IPS-18c (cell line): ENCODE results near the gene PTPN3.
"Not testable (repeated sequence)": the region's sequence is repeated elsewhere in the genome, so short reads cannot be mapped to it uniquely, and the experiment has no call there.

Experiments
- H3K4me3 ChIP-seq: 2 replicates; pipeline ENCODE4 v1.7.0; 2013; ENCODE audit warnings: low read depth, mild to moderate bottlenecking, low read length, moderate library complexity; ENCODE audit not compliant: insufficient read depth
- H3K9me3 ChIP-seq: one replicate; pipeline ENCODE4 v1.6.1; 2013; ENCODE audit warnings: mild to moderate bottlenecking, low read length, moderate library complexity; ENCODE audit not compliant: control insufficient read depth, insufficient read depth

PTPN3 gene

GRCh38 chr9:109510506-109510905 lies 12.4 kb upstream of the PTPN3 start:
- no peaks in the 10 kb centered on the region for H3K9me3 ChIP-seq
- no peak overlapping the region for H3K4me3 ChIP-seq

- not testable (repeated sequence) for H3K9me3 ChIP-seq, H3K4me3 ChIP-seq
Measured at GRCh38 chr9:109510042-109510441, 11.9 kb upstream of the PTPN3 start.

DNA sequence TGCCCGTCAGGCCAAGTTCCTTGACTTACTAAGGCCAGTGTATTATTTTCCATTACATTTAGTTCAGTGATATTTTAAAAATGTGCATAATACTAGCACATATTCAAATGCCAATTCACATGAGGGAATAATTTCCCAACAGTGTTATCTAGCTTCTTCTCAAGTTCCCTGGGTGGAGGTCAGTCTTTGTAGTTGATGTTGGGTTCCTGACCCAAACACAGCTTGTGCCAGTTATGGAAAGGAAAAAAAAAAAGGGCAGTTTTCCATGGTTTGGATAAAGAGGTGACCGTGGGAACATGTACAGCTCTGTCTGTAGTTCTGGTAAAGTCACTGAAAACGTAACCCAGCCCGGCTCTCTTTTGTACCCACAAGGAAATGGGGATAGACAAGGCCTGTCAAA lies 11.5 kb upstream of the PTPN3 start:
- no peaks in the 10 kb centered on the region for H3K9me3 ChIP-seq
- H3K4me3 ChIP-seq: no peak overlapping the region

GRCh38 chr9:109507421-109507838 lies 9.3 kb upstream of the PTPN3 start:
- Histone ChIP-seq H3K4me3 (no peak overlapping the region), H3K9me3 (peaks cover 2% of the 10 kb centered on the region)

DNA sequence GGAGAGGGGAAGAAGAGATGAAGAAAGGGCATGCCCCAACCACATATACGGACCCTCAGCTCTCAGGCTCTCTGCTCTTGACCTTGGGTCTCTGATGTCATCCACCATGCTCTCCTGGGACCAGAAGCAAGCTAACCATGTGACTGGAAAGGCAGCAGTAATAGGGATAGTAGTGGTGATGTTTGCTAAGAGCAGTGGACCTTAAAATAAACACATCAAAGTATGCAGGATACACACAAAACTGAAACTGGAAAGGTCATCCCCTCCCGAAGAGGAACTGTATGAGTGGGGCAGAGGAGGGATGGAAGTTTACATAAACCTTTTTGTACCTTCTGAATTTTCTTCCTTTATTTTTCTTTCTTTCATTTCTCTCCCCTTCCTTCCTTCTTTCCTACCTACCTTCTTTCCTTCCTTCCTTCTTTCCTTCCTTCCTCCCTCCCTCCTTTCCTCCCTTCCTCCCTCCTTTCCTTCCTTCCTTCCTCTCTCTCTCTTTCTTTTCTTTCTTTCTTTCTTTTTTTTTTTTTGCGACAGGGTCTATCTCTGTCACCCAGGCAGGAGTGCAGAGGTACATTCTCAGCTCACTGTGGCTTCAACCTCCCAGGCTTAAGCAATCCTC lies 8.1 kb upstream of the PTPN3 start:
- H3K4me3 ChIP-seq: no peak overlapping the region

DNA sequence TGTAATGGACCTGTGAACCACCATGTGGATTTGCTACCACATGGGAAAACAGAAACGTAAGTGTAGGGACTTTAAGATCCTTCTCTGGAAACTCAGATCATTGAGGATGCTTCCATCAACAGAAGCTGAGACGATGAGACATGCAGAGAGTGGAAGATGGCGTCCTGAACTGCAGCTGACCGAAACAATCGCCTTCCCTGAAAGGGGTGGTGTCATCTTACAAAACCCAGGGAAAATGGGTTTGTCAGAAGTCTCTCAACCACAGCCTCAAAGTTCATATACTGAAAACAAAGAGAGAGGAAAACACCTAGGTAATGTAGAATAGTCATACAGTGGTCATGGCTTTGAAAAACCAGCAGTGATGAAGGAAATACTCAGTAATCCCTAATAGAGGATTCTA lies 6.6 kb upstream of the PTPN3 start:
- H3K4me3 ChIP-seq: no peak overlapping the region
- peaks cover 2% of the 10 kb centered on the region for H3K9me3 ChIP-seq

More for the DNA sequence above, 8.1 kb upstream of the PTPN3 start:
- peaks cover 2% of the 10 kb centered on the region for H3K9me3 ChIP-seq

- Histone ChIP-seq H3K4me3 (no peak overlapping the region), H3K9me3 (peaks cover 2% of the 10 kb centered on the region)
Measured at GRCh38 chr9:109500421-109500974, 2.4 kb upstream of the PTPN3 start.

DNA sequence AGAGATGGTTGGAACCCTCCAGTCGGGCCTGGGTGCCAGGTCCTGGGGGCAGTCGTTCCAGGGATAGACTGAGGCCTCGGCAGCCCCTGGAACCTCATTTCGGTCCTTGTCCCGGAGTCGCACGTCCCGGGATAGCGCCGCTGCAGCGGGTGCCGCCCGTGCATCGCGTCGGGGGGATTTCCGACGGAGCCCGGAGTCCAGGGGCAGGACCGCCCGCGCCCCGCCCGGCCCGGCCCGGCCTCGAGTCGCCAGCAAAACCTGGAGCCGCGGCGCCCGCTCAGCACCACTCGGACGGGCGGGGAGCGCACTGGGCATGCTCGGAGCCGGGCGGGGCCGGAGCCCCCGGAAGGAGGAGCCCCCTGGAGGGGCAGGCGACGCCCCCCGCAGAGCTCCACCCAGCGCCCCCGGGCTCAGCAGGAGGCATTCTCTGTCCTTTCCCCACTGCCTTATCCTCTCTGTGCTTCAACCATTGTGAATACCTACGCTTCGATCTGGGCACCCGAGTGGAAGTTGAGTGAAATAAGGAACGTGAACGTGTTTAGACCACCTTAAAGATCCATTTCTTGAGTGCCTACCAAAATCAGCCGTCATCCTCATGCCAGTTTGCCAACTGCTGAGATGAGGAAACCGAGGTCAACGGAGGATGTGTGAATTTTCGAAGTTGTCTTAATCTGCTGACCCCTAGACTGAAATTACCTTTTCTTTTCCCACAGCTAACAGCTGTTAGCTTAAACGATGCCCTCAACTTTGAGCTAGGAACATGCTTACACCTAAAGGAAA lies 1.7 kb upstream of the PTPN3 start:
- Histone ChIP-seq H3K4me3 (peak overlapping the region; percentile 53), H3K9me3 (peaks cover 2% of the 10 kb centered on the region)

DNA sequence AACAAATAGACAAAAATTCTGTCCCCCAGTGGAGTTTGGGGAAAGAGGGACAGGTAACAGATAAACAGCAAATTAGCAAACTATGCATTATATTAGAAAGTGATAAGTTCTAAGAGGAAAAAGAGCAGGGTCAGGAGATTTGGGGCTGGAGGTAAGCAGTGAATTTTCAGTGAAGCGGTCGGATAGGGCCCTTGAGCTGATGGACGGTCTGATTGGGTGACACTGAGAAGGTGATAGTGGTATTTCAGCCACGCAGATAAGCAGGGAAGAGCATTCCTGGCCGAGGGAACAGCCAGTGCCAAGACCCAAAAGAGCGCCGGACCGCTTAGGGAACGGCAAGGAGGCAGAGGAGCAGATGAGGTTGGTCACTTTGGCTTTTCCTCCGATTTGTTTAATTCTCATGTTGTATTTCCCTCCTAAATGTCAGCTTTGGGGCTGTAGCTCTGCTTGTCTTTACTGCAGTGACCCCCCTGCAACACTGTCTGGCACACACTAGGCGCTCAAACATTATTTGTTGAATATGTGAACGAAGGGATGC lies 1.1 kb upstream of the PTPN3 start:
- Histone ChIP-seq H3K4me3 (peak overlapping the region; percentile 53), H3K9me3 (peaks cover 2% of the 10 kb centered on the region)

GRCh38 chr9:109497226-109498153 lies 617 bp downstream of the PTPN3 start:
- peak overlapping the region; percentile 51 for H3K4me3 ChIP-seq
- H3K9me3 ChIP-seq: no peaks in the 10 kb centered on the region

DNA sequence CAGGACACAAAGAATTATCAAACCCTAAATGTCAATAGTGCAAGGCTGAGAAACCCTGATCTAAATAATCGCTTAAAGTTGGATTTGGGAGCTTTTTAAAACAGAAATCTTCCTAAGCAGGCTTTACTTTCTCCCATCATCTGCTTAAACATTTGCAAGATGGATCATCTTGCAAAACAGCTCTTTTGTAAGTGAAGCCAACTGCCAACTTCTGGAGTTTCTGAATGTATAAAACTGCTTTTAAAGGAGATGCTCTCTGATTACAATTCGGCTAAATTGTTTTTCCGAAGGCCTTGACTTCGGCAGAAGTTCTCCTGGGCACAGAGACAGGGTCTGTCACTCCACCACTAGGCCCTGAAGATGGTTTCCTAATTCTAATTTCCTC lies 1.3 kb downstream of the PTPN3 start:
- no peaks in the 10 kb centered on the region for H3K9me3 ChIP-seq
- H3K4me3 ChIP-seq: no peak overlapping the region

DNA sequence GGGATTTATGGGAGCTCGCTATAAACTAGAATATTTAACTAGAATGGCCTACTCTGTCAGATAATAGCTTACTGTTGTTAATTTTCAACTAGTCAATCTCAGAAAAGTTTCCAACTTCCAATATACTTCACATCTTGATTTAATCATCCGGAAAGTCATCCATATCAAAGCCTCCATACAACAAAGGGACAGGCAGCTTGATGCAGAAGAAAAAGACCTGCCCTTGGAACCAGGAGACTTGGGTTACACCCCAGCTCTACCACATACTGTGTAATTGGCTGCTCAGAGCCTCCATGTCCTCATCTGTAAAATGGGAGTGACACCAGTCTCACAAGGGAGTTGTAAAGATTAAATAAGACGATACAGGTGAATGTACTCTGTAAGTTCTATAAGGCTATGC lies 1.9 kb downstream of the PTPN3 start:
- Histone ChIP-seq H3K9me3 (no peaks in the 10 kb centered on the region), H3K4me3 (no peak overlapping the region)

DNA sequence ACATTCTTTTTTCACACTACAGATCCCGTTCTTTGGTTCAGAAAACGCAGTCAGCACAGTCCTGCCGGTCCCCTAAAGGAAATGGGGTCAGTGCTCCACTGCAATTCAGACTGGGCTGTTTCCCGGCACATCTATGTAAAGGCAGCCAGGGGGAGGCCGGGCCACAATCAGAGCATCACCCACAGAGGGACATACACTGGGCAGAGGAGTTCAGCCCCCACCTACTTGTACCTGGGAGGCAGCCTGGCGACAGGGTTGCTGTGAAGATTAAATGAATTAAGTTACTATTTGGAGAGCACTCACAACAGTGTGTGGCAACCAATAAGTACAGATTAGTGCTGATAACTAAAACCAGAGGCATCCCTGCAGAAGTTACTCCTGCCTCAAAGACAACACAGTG lies 4.5 kb downstream of the PTPN3 start:
- Histone ChIP-seq H3K4me3 (no peak overlapping the region), H3K9me3 (no peaks in the 10 kb centered on the region)

DNA sequence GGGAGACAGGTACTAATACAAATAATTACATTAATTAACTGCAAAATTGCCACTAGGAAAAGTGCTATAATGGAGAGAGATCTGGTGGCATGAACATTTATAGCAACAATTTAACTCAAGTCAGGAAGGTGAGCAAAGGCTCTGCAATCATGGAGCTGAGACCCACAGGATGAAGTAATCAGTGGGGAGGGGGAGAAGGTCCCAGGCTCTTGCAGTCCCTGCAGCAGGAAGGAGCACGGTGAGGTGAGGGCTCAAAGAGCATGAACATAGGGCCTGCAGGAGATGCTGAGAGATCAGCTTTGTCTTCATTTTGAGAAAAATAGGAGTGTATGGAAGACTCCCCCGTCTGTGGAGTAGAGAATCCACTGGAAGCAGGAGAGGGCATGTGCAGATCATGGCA lies 6.5 kb downstream of the PTPN3 start:
- Histone ChIP-seq H3K9me3 (no peaks in the 10 kb centered on the region), H3K4me3 (no peak overlapping the region)

- H3K9me3 ChIP-seq: no peaks in the 10 kb centered on the region
- no peak overlapping the region for H3K4me3 ChIP-seq
Measured at GRCh38 chr9:109488791-109489492, 9.2 kb downstream of the PTPN3 start.

DNA sequence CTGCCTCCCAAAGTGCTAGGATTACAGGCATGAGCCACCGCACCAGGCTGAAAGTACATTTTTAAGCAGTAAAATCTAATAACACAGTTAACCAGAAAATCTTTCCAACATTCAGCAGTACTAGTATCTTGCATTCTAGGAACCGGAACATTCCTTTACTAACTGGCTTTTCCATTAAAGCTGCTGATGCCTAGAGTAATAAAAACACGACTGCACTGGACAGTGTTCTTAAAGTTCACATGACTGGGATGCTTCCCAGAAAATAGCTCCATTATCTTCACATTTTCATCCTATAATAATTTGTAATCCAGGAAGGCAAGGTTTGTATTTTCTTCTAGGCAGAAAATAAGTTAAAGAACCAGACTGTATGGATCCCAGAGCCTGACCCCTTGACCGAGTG lies 9.8 kb downstream of the PTPN3 start:
- H3K4me3 ChIP-seq: no peak overlapping the region
- H3K9me3 ChIP-seq: no peaks in the 10 kb centered on the region

DNA sequence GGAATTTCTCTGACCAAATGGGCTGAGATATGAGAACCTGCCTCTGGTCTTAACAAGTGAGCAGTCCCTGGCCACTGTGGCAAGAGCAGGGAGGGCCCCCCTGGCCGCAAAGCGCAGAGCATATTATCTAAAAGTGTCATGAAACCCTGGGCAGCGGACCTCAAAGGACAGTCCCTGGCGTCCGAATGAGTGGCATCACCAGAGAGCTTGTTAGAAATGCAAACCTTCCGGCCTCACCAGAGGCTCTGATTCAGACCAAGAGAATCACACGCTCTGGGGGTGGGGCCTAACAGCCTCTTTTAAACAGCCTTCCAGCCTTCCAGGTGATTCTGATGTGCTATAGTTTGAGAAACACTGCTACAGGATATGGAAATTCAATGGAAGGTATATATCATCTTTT lies 10.9 kb downstream of the PTPN3 start:
- H3K4me3 ChIP-seq: no peak overlapping the region
- no peaks in the 10 kb centered on the region for H3K9me3 ChIP-seq
